GM12891 (cell line): ENCODE measurements around the gene AIG1.

Experiments used
- PAX5 ChIP-seq: IDR thresholded peaks from 2 replicates; pipeline ENCODE4 v1.6.1; 2011; ENCODE audit warnings: low read length, moderate library complexity, mild to moderate bottlenecking; ENCODE audit not compliant: insufficient read depth, severe bottlenecking
- POLR2A ChIP-seq: IDR thresholded peaks from 2 replicates; pipeline ENCODE4 v1.6.1; 2011; ENCODE audit warnings: low read depth, low read length, control low read depth
- POLR2AphosphoS5 ChIP-seq: IDR thresholded peaks from 2 replicates; pipeline ENCODE4 v1.6.1; 2011; ENCODE audit warnings: low read depth, low read length, control low read depth
- POU2F2 ChIP-seq: IDR thresholded peaks from 2 replicates; pipeline ENCODE4 v1.6.1; 2011; ENCODE audit warnings: low read depth, mild to moderate bottlenecking, control low read depth, low read length, moderate library complexity
- SPI1 ChIP-seq: IDR thresholded peaks from 2 replicates; pipeline ENCODE4 v1.6.1; 2011; ENCODE audit warnings: low read depth, low read length, control low read depth
- TAF1 ChIP-seq: IDR thresholded peaks from 2 replicates; pipeline ENCODE4 v1.6.1; 2011; ENCODE audit warnings: low read depth, low read length, control low read depth

DNA sequence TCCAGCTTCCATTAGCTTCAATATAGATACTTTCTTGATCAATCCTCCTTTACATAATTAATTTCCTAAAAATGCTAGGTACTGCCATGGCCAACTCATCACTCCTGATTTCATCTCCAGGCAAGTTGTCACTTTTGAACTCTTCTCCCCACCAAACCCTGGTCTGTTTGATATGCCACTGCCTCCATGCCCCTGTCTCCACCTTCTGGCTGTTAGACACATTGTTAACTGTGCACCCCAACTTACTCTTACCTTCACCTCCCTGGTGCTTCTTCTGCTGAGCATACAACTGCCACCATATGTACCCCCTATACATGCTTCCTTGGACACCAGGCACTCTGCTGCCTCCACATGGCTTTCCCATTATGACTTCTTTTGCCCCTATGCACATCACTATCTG, 21.9 kb upstream of the AIG1 start:
- TF ChIP-seq POLR2A (no peak), POLR2AphosphoS5 (no peak), TAF1 (no peak), SPI1 (no peak), POU2F2 (no peak), PAX5 (no peak)
